Endothelial cell of umbilical vein (primary cell): ENCODE results near the gene TENT4B. TPM values are rescaled to one million over a fixed set of nuclear protein-coding genes. Genes with fewer than 3 reads are reported as not detected.

ENCODE experiments used
- BruUV-seq: library from RNA; stranded (reverse); fragments of 400-500 nt; replicated peaks from 2 replicates; lab custom pipeline; 2021; lab: Mats Ljungman, UMichigan
- CTCF ChIA-PET: fragments of 300-600, 350-600 bp; sonication (Branson Sonifier 250); formaldehyde crosslinking; loops from one replicate; lab custom pipeline; 2021; ENCODE audit warnings: antibody characterized with exemption, inconsistent platforms; lab: Charles Lee
- POLR2A ChIA-PET: fragments of 300-600, 350-600 bp; sonication (Branson Sonifier 250); formaldehyde crosslinking; loops from one replicate; lab custom pipeline; 2021; ENCODE audit warnings: antibody characterized with exemption, inconsistent platforms; lab: Charles Lee
- DNase-seq: peaks from one replicate; pipeline ENCODE4 v3.0.0-alpha.2; 2011; ENCODE audit warnings: low read depth, low spot score
- FAIRE-seq: peaks from 2 replicates; lab custom pipeline; 2011; peaks lifted over from hg19 to GRCh38; lab: Jason Lieb, UNC
- H2AFZ ChIP-seq: 2 replicates; pipeline ENCODE4 v1.6.0; 2012; ENCODE audit warnings: low read depth, low read length, control low read depth, inconsistent platforms
- H3K27ac ChIP-seq: 2 replicates; pipeline ENCODE4 v1.5.1; 2011; ENCODE audit warnings: low read depth, mild to moderate bottlenecking, control low read depth, low read length, moderate library complexity; ENCODE audit not compliant: insufficient read depth
- H3K27me3 ChIP-seq, 2 experiments: 2 replicates each; pipeline versions ENCODE4 v1.6.0 to v1.6.1; 2011; ENCODE audit warnings: low read length in 2 of 2, mixed read lengths in 1 of 2; ENCODE audit not compliant: control insufficient read depth in 2 of 2, insufficient read depth in 2 of 2
- H3K36me3 ChIP-seq, 2 experiments: 2 replicates in 1 of 2; 3 replicates in 1 of 2; pipeline ENCODE4 v1.5.1; 2011; ENCODE audit warnings: low read length in 2 of 2, mild to moderate bottlenecking in 1 of 2, moderate library complexity in 1 of 2; ENCODE audit not compliant: control insufficient read depth in 2 of 2, insufficient read depth in 2 of 2; ENCODE audit errors: extremely low read depth in 1 of 2
- H3K4me1 ChIP-seq: 3 replicates; pipeline ENCODE4 v1.5.1; 2011; ENCODE audit warnings: mild to moderate bottlenecking, low read length; ENCODE audit not compliant: control insufficient read depth, insufficient read depth; ENCODE audit errors: extremely low read depth
- H3K4me2 ChIP-seq: 2 replicates; pipeline ENCODE4 v1.6.1; 2011; ENCODE audit warnings: low read length, control low read depth, mixed read lengths; ENCODE audit not compliant: insufficient read depth
- H3K4me3 ChIP-seq, 3 experiments: fragments of 200-600 bp in 1 of 3; sonication (generic), shearing (Covaris generic) in 1 of 3; replicated peaks in 1 of 3; 2 replicates each; pipeline ENCODE4 v1.5.1; 2011 to 2016; ENCODE audit warnings: control low read depth in 3 of 3, low read length in 3 of 3, mild to moderate bottlenecking in 2 of 3, inconsistent platforms in 1 of 3, low read depth in 1 of 3, moderate library complexity in 1 of 3; ENCODE audit not compliant: insufficient read depth in 1 of 3
- H3K79me2 ChIP-seq: 2 replicates; pipeline ENCODE4 v1.6.0; 2012; ENCODE audit warnings: low read length, inconsistent platforms; ENCODE audit not compliant: control insufficient read depth, insufficient read depth
- H3K9ac ChIP-seq: replicated peaks from 2 replicates; pipeline ENCODE3; 2011; ENCODE audit warnings: low read length, control low read depth; ENCODE audit not compliant: insufficient read depth; ENCODE audit errors: extremely low read depth
- H3K9me1 ChIP-seq: replicated peaks from 3 replicates; pipeline ENCODE4 v1.6.0; 2011; ENCODE audit warnings: mild to moderate bottlenecking, low read length; ENCODE audit not compliant: control insufficient read depth, insufficient read depth; ENCODE audit errors: extremely low read depth
- H3K9me3 ChIP-seq: replicated peaks from 2 replicates; pipeline ENCODE4 v1.5.1; 2012; ENCODE audit warnings: low read length, inconsistent platforms; ENCODE audit not compliant: control insufficient read depth, insufficient read depth
- H4K20me1 ChIP-seq: replicated peaks from 2 replicates; pipeline ENCODE3; 2011; ENCODE audit warnings: mild to moderate bottlenecking, low read length; ENCODE audit not compliant: control insufficient read depth, insufficient read depth; ENCODE audit errors: extremely low read depth
- EZH2 ChIP-seq: IDR thresholded peaks from 2 replicates; pipeline ENCODE4 v1.6.1; 2012; ENCODE audit warnings: borderline replicate concordance, low read depth, mild to moderate bottlenecking, moderate library complexity, low read length, inconsistent platforms; ENCODE audit not compliant: severe bottlenecking
- FOS ChIP-seq: IDR thresholded peaks from 2 replicates; pipeline ENCODE4 v1.6.1; 2011; ENCODE audit warnings: mild to moderate bottlenecking, low read length, moderate library complexity, borderline replicate concordance; ENCODE audit not compliant: insufficient read depth
- GATA2 ChIP-seq: IDR thresholded peaks from 2 replicates; pipeline ENCODE4 v1.7.0; 2011; ENCODE audit warnings: low read depth, mild to moderate bottlenecking, moderate library complexity, mixed read lengths, low read length; ENCODE audit not compliant: insufficient read length, insufficient read depth
- JUN ChIP-seq: IDR thresholded peaks from 2 replicates; pipeline ENCODE4 v1.6.1; 2011; ENCODE audit warnings: borderline replicate concordance, low read depth; ENCODE audit not compliant: insufficient read length, insufficient read depth
- MYC ChIP-seq: IDR thresholded peaks from one replicate; pipeline ENCODE4 v1.6.1; 2011; ENCODE audit warnings: mild to moderate bottlenecking, low read depth, low read length
- POLR2A ChIP-seq: IDR thresholded peaks from 2 replicates; pipeline ENCODE4 v1.6.1; 2012; ENCODE audit warnings: low read depth, mild to moderate bottlenecking, control low read depth, low read length
- POLR2AphosphoS5 ChIP-seq: IDR thresholded peaks from 2 replicates; pipeline ENCODE4 v1.6.1; 2012; ENCODE audit warnings: low read depth, mild to moderate bottlenecking, control low read depth, low read length, moderate library complexity; ENCODE audit not compliant: insufficient read depth
- dilution Hi-C: fragments of 300-500 bp; cut with MboI; formaldehyde crosslinking; loops from one replicate; pipeline ENCODE4 v1.15.0; 2019; ENCODE audit warnings: low sequenced_read_pairs; ENCODE audit not compliant: extremely low pct_ligation_motif_present
- intact Hi-C: fragments of 100-400 bp; cut with micrococcal nuclease; formaldehyde crosslinking; loops from one replicate; pipeline ENCODE4 v1.10.0; 2022
- polyA plus RNA-seq, 4 experiments: library from polyadenylated mRNA; depleted of rRNA in 3 of 4; stranded (reverse) in 3 of 4; unstranded in 1 of 4; fragments of >200 nt; gene quantifications; 2 replicates each; pipeline versions ENCODE4 v1.2.1 to v1.2.3, GENCODE V29; 2011 to 2012; ENCODE audit warnings: missing spikeins in 1 of 4
- total RNA-seq: library from RNA; stranded (reverse); gene quantifications from 2 replicates; pipeline ENCODE4 v1.2.3, GENCODE V29; 2021
- TF ChIP-seq, protein P1 (sequence below): IDR thresholded peaks from 2 replicates; pipeline ENCODE4 v1.6.1; 2011; ENCODE audit not compliant: insufficient read depth, insufficient read length
- TF ChIP-seq, protein P2 (sequence below), 2 donors: IDR thresholded peaks; 1 replicate in 1 of 2; 2 replicates in 1 of 2; pipeline ENCODE4 v1.5.1; 2011; ENCODE audit warnings: low read length in 2 of 2, mild to moderate bottlenecking in 2 of 2, moderate library complexity in 2 of 2, control low read depth in 1 of 2, inconsistent platforms in 1 of 2, low read depth in 1 of 2; ENCODE audit not compliant: insufficient read depth in 1 of 2; ENCODE audit errors: extremely low read depth in 1 of 2

The TENT4B gene
- total and polyA plus RNA-seq, 2 donors (not counting 3 experiments of a cell fraction or from before 2014, with no cell fraction given), result 4.2 to 13.1 TPM

DNA sequence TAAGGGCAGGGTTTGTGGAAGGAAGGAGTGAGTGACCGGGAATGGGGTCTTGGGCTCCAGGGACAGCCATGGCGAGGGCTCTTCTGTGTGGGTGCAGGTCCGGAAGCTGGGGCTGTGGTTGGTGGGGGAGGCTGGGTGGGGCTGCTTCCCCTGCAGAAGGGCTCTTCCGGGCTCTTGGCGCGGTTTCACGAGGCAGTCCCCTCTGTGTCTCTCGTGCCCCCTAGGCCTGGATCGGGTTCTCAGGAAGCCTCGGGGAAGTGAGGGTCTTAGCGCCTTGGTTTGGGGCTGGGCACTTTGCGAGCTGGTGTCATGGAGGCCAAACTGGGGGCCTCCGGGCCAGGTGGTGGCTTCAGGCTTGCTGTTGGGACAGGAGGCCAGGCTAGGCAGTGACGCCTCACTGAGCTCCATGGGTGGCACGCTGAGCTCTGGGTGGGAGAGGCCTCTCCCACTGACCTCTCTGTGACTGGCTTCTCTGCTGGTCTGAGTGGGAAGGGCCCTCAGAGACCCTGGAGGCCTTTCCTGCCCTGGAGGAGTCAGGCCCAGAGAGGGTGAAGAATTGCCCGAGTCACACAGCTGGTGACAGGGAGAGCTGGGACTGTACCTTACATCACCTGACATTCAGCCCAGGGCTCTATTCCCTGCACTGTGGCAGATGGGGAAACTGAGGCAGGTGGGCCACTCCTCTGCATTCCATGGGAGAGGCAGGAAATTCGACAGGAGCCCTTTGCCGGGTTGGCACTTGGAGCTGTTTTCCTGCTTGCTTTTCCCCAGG, 121.4 kb downstream of the TENT4B start:
- BruUV-seq, result no TSS peak
- POLR2A ChIA-PET, result no interaction called here

More for the DNA sequence above, 121.4 kb downstream of the TENT4B start:
- no peak overlapping the region for H3K4me3 ChIP-seq
- no peaks in the 10 kb centered on the region for H3K36me3 ChIP-seq
- H3K9me3 ChIP-seq, result no peaks in the 10 kb centered on the region
- intact Hi-C loops, result no loop called here
- no peak overlapping the region for H3K9ac ChIP-seq
- no peak overlapping the region for H3K27ac ChIP-seq
- no peak for FAIRE-seq
- TF ChIP-seq EZH2 (no peak), FOS (no peak), GATA2 (no peak), MYC (no peak), POLR2AphosphoS5 (no peak), JUN (no peak), POLR2A (no peak)
- TF ChIP-seq, protein P1, sequence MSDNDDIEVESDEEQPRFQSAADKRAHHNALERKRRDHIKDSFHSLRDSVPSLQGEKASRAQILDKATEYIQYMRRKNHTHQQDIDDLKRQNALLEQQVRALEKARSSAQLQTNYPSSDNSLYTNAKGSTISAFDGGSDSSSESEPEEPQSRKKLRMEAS, result no peak
- TF ChIP-seq, protein P2, sequence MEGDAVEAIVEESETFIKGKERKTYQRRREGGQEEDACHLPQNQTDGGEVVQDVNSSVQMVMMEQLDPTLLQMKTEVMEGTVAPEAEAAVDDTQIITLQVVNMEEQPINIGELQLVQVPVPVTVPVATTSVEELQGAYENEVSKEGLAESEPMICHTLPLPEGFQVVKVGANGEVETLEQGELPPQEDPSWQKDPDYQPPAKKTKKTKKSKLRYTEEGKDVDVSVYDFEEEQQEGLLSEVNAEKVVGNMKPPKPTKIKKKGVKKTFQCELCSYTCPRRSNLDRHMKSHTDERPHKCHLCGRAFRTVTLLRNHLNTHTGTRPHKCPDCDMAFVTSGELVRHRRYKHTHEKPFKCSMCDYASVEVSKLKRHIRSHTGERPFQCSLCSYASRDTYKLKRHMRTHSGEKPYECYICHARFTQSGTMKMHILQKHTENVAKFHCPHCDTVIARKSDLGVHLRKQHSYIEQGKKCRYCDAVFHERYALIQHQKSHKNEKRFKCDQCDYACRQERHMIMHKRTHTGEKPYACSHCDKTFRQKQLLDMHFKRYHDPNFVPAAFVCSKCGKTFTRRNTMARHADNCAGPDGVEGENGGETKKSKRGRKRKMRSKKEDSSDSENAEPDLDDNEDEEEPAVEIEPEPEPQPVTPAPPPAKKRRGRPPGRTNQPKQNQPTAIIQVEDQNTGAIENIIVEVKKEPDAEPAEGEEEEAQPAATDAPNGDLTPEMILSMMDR (IDR thresholded peaks at IDR 0.05; ENCODE audit: extremely low read depth in 1 of 2, insufficient read depth in 1 of 2, low read depth in 1 of 2, low read length in 2 of 2), result no peak
- H3K9me1 ChIP-seq, result no peaks in the 10 kb centered on the region
- dilution Hi-C loops, result no loop called here
- H3K27me3 ChIP-seq, result no peaks in the 10 kb centered on the region
- no peaks in the 10 kb centered on the region for H3K4me1 ChIP-seq
- CTCF ChIA-PET, result interaction anchor here (0.6 to 1.1 kb wide), 6 partner anchors 10 to 856 kb away, joined by 3 to 5 read pairs (median 3); partner anchors contain the start of gene CNEP1R1
- H4K20me1 ChIP-seq, result no peaks in the 10 kb centered on the region
- H3K79me2 ChIP-seq, result no peaks in the 10 kb centered on the region
- no peak for DNase-seq
- no peak overlapping the region for H3K4me2 ChIP-seq
- no peak overlapping the region for H2AFZ ChIP-seq
